Amygdala (tissue), 56 donors: ENCODE results near the gene SLC17A1.

ENCODE experiments used
- DNase-seq, 56 donors: peaks; one replicate each; lab custom pipeline; 2025; lab: John Stamatoyannopoulos, UW

Gene SLC17A1

GRCh38 chr6:25831532-25832306, at the start of gene SLC17A1:
TSS of gene SLC17A1 (minus strand) at chr6:25832052. CDS start at chr6:25830557, 1,495 bp downstream.
- no peak for DNase-seq

GRCh38 chr6:25880601-25881000, 48.7 kb upstream of the SLC17A1 start:
- no peak for DNase-seq

- DNase-seq = no peak
Measured at GRCh38 chr6:25878721-25879322, 47.0 kb upstream of the SLC17A1 start.

- DNase-seq = no peak
Measured at GRCh38 chr6:25875926-25876602, 44.2 kb upstream of the SLC17A1 start.

- no peak for DNase-seq
Measured at GRCh38 chr6:25875563-25875905, 43.7 kb upstream of the SLC17A1 start.

GRCh38 chr6:25874822-25875562, 43.1 kb upstream of the SLC17A1 start:
- DNase-seq = no peak

- DNase-seq = no peak
Measured at GRCh38 chr6:25874118-25874517, 42.3 kb upstream of the SLC17A1 start, which contains the start of gene SLC17A3. TSS of gene SLC17A3 (minus strand) at chr6:25874243. CDS start at chr6:25868387, 5,856 bp downstream.

GRCh38 chr6:25872814-25873213, 41.0 kb upstream of the SLC17A1 start:
- DNase-seq = no peak

GRCh38 chr6:25869840-25870239, 38.0 kb upstream of the SLC17A1 start:
- no peak for DNase-seq

- DNase-seq = no peak
Measured at GRCh38 chr6:25868436-25869183, 36.8 kb upstream of the SLC17A1 start.

- no peak for DNase-seq
Measured at GRCh38 chr6:25866011-25866410, 34.2 kb upstream of the SLC17A1 start.

- no peak for DNase-seq
Measured at GRCh38 chr6:25863360-25863759, 31.5 kb upstream of the SLC17A1 start.

- no peak for DNase-seq
Measured at GRCh38 chr6:25862199-25862598, 30.3 kb upstream of the SLC17A1 start.

GRCh38 chr6:25852756-25853155, 20.9 kb upstream of the SLC17A1 start:
- DNase-seq = no peak

GRCh38 chr6:25851961-25852360, 20.1 kb upstream of the SLC17A1 start:
- no peak for DNase-seq

GRCh38 chr6:25844518-25844917, 12.7 kb upstream of the SLC17A1 start:
- no peak for DNase-seq

GRCh38 chr6:25842526-25842925, 10.7 kb upstream of the SLC17A1 start:
- DNase-seq = no peak

GRCh38 chr6:25835442-25836283, 3.8 kb upstream of the SLC17A1 start:
- no peak for DNase-seq

GRCh38 chr6:25834950-25835349, 3.1 kb upstream of the SLC17A1 start:
- no peak for DNase-seq
